ENCODE measurements around the gene UNC13C.

The UNC13C gene

GRCh38 chr15:53974121-53974520 is 4.1 kb upstream of the UNC13C start:
- no peak overlapping the region for H3K4me3 ChIP-seq (ENCODE audit: control insufficient read depth, low read depth, low read length)
- TF ChIP-seq CTCF (IDR thresholded peaks at IDR 0.05; ENCODE audit: control insufficient read depth, insufficient read depth, low read depth, low read length, missing control alignments) = no peak
- no peak for DNase-seq (ENCODE audit: low read depth)

DNA sequence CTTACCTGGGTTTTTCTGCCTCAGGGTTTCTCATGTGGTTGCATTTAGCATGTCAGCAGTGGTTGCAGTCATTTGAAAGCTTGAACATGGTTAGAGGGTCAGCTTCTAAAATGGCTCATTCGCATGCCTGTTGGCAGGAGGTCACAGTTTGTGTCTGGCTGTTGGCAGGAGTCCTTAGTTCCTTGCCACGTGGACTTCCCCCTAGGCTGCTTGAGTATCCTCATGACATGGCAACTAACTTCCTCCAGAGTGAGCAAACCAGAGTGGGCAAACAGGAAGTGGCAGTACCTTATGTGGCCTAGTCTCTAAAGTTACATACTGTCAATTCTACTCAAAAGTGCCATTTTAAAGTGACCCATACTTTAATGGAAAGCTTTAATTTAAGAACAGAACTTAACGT is 3.4 kb upstream of the UNC13C start:
- TF ChIP-seq CTCF (IDR thresholded peaks at IDR 0.05; ENCODE audit: control insufficient read depth, insufficient read depth, low read depth, low read length, missing control alignments) = no peak
- H3K4me3 ChIP-seq (ENCODE audit: control insufficient read depth, low read depth, low read length) = no peak overlapping the region
- no peak for DNase-seq (ENCODE audit: low read depth)

DNA sequence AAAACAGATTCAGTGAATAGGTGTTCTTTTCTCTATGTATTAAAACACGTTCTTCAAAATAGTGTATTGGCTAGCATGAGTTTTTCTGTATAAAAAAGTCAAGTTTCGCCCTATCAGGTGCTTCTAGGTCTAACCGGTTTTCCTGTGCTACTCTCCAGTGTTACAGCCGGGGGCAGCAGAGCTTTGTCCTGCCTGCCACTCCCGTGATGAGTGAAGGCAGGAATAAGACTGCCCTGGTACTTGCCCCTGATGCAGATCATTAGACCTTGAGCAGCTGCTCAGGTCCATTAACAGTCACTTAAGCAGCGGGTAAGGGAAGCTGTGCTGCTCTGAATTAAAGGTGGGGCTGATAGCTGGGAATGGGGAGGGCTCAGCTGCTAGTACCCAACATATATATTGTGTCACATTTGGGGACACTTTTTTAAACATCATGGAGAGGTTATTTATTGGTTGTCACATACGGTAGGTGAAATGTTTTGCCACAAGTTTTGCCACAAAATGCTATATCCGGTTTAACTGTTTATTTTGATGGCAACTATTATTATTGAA is 1.3 kb upstream of the UNC13C start:
- no peak for DNase-seq (ENCODE audit: low read depth)
- H3K4me3 ChIP-seq (ENCODE audit: control insufficient read depth, low read depth, low read length) = no peak overlapping the region

GRCh38 chr15:53979051-53979788 is 979 bp downstream of the UNC13C start:
- no peak for DNase-seq (ENCODE audit: low read depth)
- no peak overlapping the region for H3K4me3 ChIP-seq (ENCODE audit: control insufficient read depth, low read depth, low read length)
- no peak for TF ChIP-seq CTCF (IDR thresholded peaks at IDR 0.05; ENCODE audit: control insufficient read depth, insufficient read depth, low read depth, low read length, missing control alignments)

More for the DNA sequence above, 1.3 kb upstream of the UNC13C start:
- TF ChIP-seq CTCF (IDR thresholded peaks at IDR 0.05; ENCODE audit: control insufficient read depth, insufficient read depth, low read depth, low read length, missing control alignments) = no peak

DNA sequence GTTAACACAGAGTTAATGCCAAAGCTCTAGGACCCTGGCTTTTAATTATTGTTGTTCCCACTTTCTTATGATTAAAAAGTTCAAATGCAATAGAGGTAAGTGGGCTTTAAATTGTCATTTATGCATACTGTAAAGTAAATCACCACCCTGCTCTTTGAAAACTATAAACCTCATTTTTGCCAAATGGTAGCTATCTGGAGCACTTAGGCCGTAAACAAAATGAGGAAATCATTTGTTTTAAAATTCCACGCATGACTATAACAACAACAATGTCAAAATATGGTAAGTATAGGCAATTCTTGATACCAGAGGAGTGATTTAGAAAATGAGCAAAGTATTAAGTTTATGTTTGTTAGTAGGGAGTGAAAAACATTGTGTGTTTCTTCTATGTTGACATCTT is 1.8 kb downstream of the UNC13C start:
- H3K4me3 ChIP-seq (ENCODE audit: control insufficient read depth, low read depth, low read length) = no peak overlapping the region
- DNase-seq (ENCODE audit: low read depth) = no peak
- TF ChIP-seq CTCF (IDR thresholded peaks at IDR 0.05; ENCODE audit: control insufficient read depth, insufficient read depth, low read depth, low read length, missing control alignments) = no peak

GRCh38 chr15:53982071-53982680 is 3.9 kb downstream of the UNC13C start:
- no peak overlapping the region for H3K4me3 ChIP-seq (ENCODE audit: control insufficient read depth, low read depth, low read length)
- DNase-seq (ENCODE audit: low read depth) = no peak
- no peak for TF ChIP-seq CTCF (IDR thresholded peaks at IDR 0.05; ENCODE audit: control insufficient read depth, insufficient read depth, low read depth, low read length, missing control alignments)
